Pancreas (tissue), 10 donors: Measurements from ENCODE around the gene ZNF746. TPM values are rescaled to one million over a fixed set of nuclear protein-coding genes. Genes with fewer than 3 reads are reported as not detected.

ENCODE experiments used
- ATAC-seq, 4 donors: fragments of 200-7000 bp; cut with Tn5 transposase; one replicate each; pipeline versions ENCODE4 v1.8.0 to v1.9.1; 2020; ENCODE audit warnings: mild to moderate bottlenecking in 4 of 4, moderate library complexity in 4 of 4
- DNase-seq, 6 donors: peaks; one replicate each; pipeline ENCODE4 v3.0.0-alpha.2; 2020
- FAIRE-seq: peaks from 2 replicates; lab custom pipeline; 2012; peaks lifted over from hg19 to GRCh38; lab: Jason Lieb, UNC
- H3K27ac ChIP-seq, 4 donors: fragments of 200-600 bp; sonication (generic); 1 replicate in 3 of 4; 2 replicates in 1 of 4; pipeline versions ENCODE4 v1.5.0 to v1.8.0; 2020
- H3K27me3 ChIP-seq, 4 donors: fragments of 200-600 bp; one replicate each; pipeline ENCODE4 v1.8.0; 2021
- H3K36me3 ChIP-seq, 3 donors: fragments of 200-600 bp; sonication (generic) in 1 of 3; one replicate each; pipeline versions ENCODE4 v1.5.0 to v1.8.0; 2020 to 2021
- H3K4me1 ChIP-seq, 3 donors: fragments of 200-600 bp; one replicate each; pipeline ENCODE4 v1.8.0; 2021
- H3K4me3 ChIP-seq, 4 donors: fragments of 200-600 bp; sonication (generic) in 2 of 4; one replicate each; pipeline versions ENCODE4 v1.5.0 to v1.8.0; 2020 to 2021
- H3K9me3 ChIP-seq, 4 donors: fragments of 200-600 bp; one replicate each; pipeline ENCODE4 v1.8.0; 2021
- CTCF ChIP-seq, 4 donors: fragments of 200-600 bp; sonication (generic) in 3 of 4; IDR thresholded peaks; one replicate each; pipeline versions ENCODE4 v1.5.0 to v1.8.0; 2021; ENCODE audit warnings: antibody characterized with exemption in 4 of 4
- WGBS, 2 donors: extraction: QIAGEN DNeasy Blood & Tissue Kit; methylation state at CpG; one replicate each; pipeline ENCODE4 v1.1.7; 2013; 5-methylcytosine and 5-hydroxymethylcytosine counted together
- intact Hi-C, 3 donors: fragments of 100-400 bp; cut with DNase I; formaldehyde crosslinking; loops; one replicate each; pipeline versions ENCODE4 v1.11.1 to v1.14.2; 2022
- polyA plus RNA-seq, 2 donors: library from polyadenylated mRNA; stranded (reverse); fragments of 200-250 nt; gene quantifications; one replicate each; pipeline ENCODE4 v1.2.3, GENCODE V29; 2013
- total RNA-seq, 6 donors: library from RNA; stranded (reverse); fragmentation: NEBNext Ultra II Directional in 4 of 6; extraction: Animal tissue kit (Norgen Biotek cat#: 25700) in 4 of 6; gene quantifications; one replicate each; pipeline versions ENCODE4 v1.2.1 to v1.2.4, GENCODE V29; 2021 to 2023
- donor health status: healthy with polysubstance abuse.
- donor health status: DM: no; HTN: no; CAD: no; lungs with moderate emphysema.
- donor health status: DM: no; HTN: no; CAD: no.
- donor health status: control.
- donor health status: control.
- donor health status: Bipolar disorder and iron deficiency.
- donor health status: DM: yes; HTN: yes; CAD: no.
- donor health status: DM: no; HTN: no; CAD: no.
- donor health status: DM: no; HTN: no; CAD: no.
- donor health status: DM: yes; HTN: yes; CAD: no.

ZNF746 gene
- total and polyA plus RNA-seq, 8 donors: 6.3 to 10.9 (median 7.1) TPM

GRCh38 chr7:149529136-149529718, 31.6 kb upstream of the ZNF746 start:
- intact Hi-C loops: no loop called here
- no peaks in the 10 kb centered on the region for H3K4me1 ChIP-seq
- no peaks in the 10 kb centered on the region for H3K27me3 ChIP-seq
- DNase-seq (no peak), ATAC-seq (no peak), FAIRE-seq (no peak)
- no peak overlapping the region for H3K27ac ChIP-seq
- WGBS, 2 donors: 50 to 58% methylated on average over 4 of the region's 4 CpGs
- H3K9me3 ChIP-seq: peaks cover 0 to 5% (median 0%) of the 10 kb centered on the region in 4 donors
- H3K4me3 ChIP-seq: no peak overlapping the region
- TF ChIP-seq CTCF (IDR thresholded peaks at IDR 0.05): no peak
- no peaks in the 10 kb centered on the region for H3K36me3 ChIP-seq

- intact Hi-C loops: no loop called here
- Histone ChIP-seq H3K36me3 (no peaks in the 10 kb centered on the region), H3K27me3 (no peaks in the 10 kb centered on the region), H3K27ac (no peak overlapping the region), H3K4me3 (no peak overlapping the region), H3K4me1 (no peaks in the 10 kb centered on the region), H3K9me3 (peaks cover 0 to 5% (median 0%) of the 10 kb centered on the region in 4 donors)
- TF ChIP-seq CTCF (IDR thresholded peaks at IDR 0.05): no peak
- FAIRE-seq: no peak
- DNase-seq: no peak
- ATAC-seq: no peak
- 71 to 74% methylated on average over 1 of the region's 1 CpG for WGBS, 2 donors
These were observed 29.8 kb upstream of the ZNF746 start for GRCh38 chr7:149527414-149527813.

GRCh38 chr7:149525280-149525679, 27.7 kb upstream of the ZNF746 start:
- Histone ChIP-seq H3K4me1 (no peaks in the 10 kb centered on the region), H3K27ac (no peak overlapping the region), H3K27me3 (no peaks in the 10 kb centered on the region), H3K9me3 (no peaks in the 10 kb centered on the region), H3K36me3 (no peaks in the 10 kb centered on the region), H3K4me3 (no peak overlapping the region)
- 60 to 69% methylated on average over 3 of the region's 3 CpGs for WGBS, 2 donors
- no peak for ATAC-seq
- no peak for TF ChIP-seq CTCF (IDR thresholded peaks at IDR 0.05)
- intact Hi-C loops: no loop called here
- no peak for DNase-seq
- FAIRE-seq: no peak

GRCh38 chr7:149524394-149524793, 26.8 kb upstream of the ZNF746 start:
- H3K27me3 ChIP-seq: no peaks in the 10 kb centered on the region
- H3K4me1 ChIP-seq: no peaks in the 10 kb centered on the region
- no peak for TF ChIP-seq CTCF (IDR thresholded peaks at IDR 0.05)
- H3K27ac ChIP-seq: no peak overlapping the region
- FAIRE-seq (no peak), ATAC-seq (no peak), DNase-seq (no peak)
- intact Hi-C loops: no loop called here
- no peak overlapping the region for H3K4me3 ChIP-seq
- H3K9me3 ChIP-seq: no peaks in the 10 kb centered on the region
- H3K36me3 ChIP-seq: no peaks in the 10 kb centered on the region

GRCh38 chr7:149510248-149510647, 12.6 kb upstream of the ZNF746 start:
- DNase-seq (no peak), FAIRE-seq (no peak), ATAC-seq (no peak)
- Histone ChIP-seq H3K27ac (no peak overlapping the region), H3K4me3 (no peak overlapping the region), H3K4me1 (no peaks in the 10 kb centered on the region), H3K9me3 (peaks cover 0 to 3% (median 0%) of the 10 kb centered on the region in 4 donors), H3K36me3 (no peaks in the 10 kb centered on the region), H3K27me3 (no peaks in the 10 kb centered on the region)
- intact Hi-C loops: no loop called here
- TF ChIP-seq CTCF (IDR thresholded peaks at IDR 0.05): no peak
